ENCODE data around the gene GTF2E1. TPM values are rescaled to one million over a fixed set of nuclear protein-coding genes. Genes with fewer than 3 reads are reported as not detected.

Gene GTF2E1
- total RNA-seq, 1 donor: 13.0 TPM

GRCh38 chr3:120800625-120801024, 58.1 kb downstream of the GTF2E1 start:
- TF ChIP-seq, protein P1, sequence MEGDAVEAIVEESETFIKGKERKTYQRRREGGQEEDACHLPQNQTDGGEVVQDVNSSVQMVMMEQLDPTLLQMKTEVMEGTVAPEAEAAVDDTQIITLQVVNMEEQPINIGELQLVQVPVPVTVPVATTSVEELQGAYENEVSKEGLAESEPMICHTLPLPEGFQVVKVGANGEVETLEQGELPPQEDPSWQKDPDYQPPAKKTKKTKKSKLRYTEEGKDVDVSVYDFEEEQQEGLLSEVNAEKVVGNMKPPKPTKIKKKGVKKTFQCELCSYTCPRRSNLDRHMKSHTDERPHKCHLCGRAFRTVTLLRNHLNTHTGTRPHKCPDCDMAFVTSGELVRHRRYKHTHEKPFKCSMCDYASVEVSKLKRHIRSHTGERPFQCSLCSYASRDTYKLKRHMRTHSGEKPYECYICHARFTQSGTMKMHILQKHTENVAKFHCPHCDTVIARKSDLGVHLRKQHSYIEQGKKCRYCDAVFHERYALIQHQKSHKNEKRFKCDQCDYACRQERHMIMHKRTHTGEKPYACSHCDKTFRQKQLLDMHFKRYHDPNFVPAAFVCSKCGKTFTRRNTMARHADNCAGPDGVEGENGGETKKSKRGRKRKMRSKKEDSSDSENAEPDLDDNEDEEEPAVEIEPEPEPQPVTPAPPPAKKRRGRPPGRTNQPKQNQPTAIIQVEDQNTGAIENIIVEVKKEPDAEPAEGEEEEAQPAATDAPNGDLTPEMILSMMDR (IDR thresholded peaks at IDR 0.05; ENCODE audit: extremely low read depth, low read depth, low read length): no peak
- H3K4me1 ChIP-seq (ENCODE audit: insufficient read depth, low read length): no peaks in the 10 kb centered on the region

DNA sequence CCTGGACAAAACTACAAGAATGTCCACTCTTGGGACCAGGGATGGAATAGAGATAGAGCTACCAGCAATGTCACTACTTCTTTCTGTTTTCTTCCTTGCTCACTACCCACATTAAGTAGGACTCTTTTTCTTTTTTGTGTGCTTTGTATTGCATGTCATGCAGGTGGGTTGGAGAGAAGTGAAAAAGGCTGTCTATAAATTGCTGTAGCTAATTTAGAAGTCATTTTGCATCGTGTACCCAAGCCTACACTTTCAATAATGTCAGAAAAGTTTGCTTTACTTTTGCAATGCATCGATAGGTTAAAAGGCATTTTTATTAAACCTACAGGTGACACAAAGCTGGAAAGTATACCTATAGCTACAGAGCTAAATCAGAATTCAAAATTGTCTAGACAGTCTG, 58.9 kb downstream of the GTF2E1 start:
- Histone ChIP-seq H3K9me3 (ENCODE audit: low read depth, low read length) (no peaks in the 10 kb centered on the region), H3K4me2 (ENCODE audit: insufficient read depth, low read length) (no peak overlapping the region), H2AFZ (ENCODE audit: low read length) (no peak overlapping the region), H3K79me2 (ENCODE audit: insufficient read depth, low read length) (no peaks in the 10 kb centered on the region), H3K4me1 (ENCODE audit: insufficient read depth, low read length) (no peaks in the 10 kb centered on the region), H3K36me3 (ENCODE audit: insufficient read depth, low read length) (no peaks in the 10 kb centered on the region), H3K4me3 (ENCODE audit: insufficient read depth, low read length) (no peak overlapping the region), H3K27ac (ENCODE audit: low read depth, low read length) (no peak overlapping the region), H3K27me3 (ENCODE audit: insufficient read depth, low read length) (no peaks in the 10 kb centered on the region), H4K20me1 (ENCODE audit: insufficient read depth, low read length) (no peaks in the 10 kb centered on the region)
- TF ChIP-seq, protein P1 (IDR thresholded peaks at IDR 0.05; ENCODE audit: extremely low read depth, low read depth, low read length): no peak
- DNase-seq (ENCODE audit: insufficient read length, low spot score, missing footprints): no peak

More at GRCh38 chr3:120800625-120801024, 58.1 kb downstream of the GTF2E1 start:
- Histone ChIP-seq H3K4me2 (ENCODE audit: insufficient read depth, low read length) (no peak overlapping the region), H3K4me3 (ENCODE audit: insufficient read depth, low read length) (no peak overlapping the region), H3K79me2 (ENCODE audit: insufficient read depth, low read length) (no peaks in the 10 kb centered on the region), H3K9me3 (ENCODE audit: low read depth, low read length) (no peaks in the 10 kb centered on the region), H4K20me1 (ENCODE audit: insufficient read depth, low read length) (no peaks in the 10 kb centered on the region), H3K27me3 (ENCODE audit: insufficient read depth, low read length) (no peaks in the 10 kb centered on the region), H3K36me3 (ENCODE audit: insufficient read depth, low read length) (no peaks in the 10 kb centered on the region), H3K27ac (ENCODE audit: low read depth, low read length) (no peak overlapping the region), H2AFZ (ENCODE audit: low read length) (no peak overlapping the region)
- no peak for DNase-seq (ENCODE audit: insufficient read length, low spot score, missing footprints)

DNA sequence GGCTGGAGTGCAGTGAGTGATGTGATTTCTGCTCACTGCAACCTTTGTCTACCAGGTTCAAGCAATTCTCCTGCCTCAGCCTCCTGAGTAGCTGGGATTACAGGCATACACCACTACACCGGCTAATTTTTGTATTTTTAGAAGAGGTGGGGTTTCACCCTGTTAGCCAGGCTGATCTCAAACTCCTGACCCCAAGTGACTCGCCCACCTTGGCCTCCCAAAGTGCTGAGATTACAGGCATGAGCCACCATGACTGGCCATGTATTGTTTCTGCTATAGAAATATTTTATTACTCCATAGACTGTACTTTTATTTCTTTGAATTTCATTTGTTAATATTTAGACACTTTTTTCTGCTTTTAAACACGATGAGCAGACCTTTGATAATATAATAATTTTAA, 60.4 kb downstream of the GTF2E1 start:
- H3K27me3 ChIP-seq (ENCODE audit: insufficient read depth, low read length): no peaks in the 10 kb centered on the region
- H3K9me3 ChIP-seq (ENCODE audit: low read depth, low read length): no peaks in the 10 kb centered on the region
- no peak for DNase-seq (ENCODE audit: insufficient read length, low spot score, missing footprints)
- H3K4me2 ChIP-seq (ENCODE audit: insufficient read depth, low read length): no peak overlapping the region
- no peak overlapping the region for H2AFZ ChIP-seq (ENCODE audit: low read length)
- no peaks in the 10 kb centered on the region for H3K79me2 ChIP-seq (ENCODE audit: insufficient read depth, low read length)
- H3K4me3 ChIP-seq (ENCODE audit: insufficient read depth, low read length): no peak overlapping the region
- H3K27ac ChIP-seq (ENCODE audit: low read depth, low read length): no peak overlapping the region
- no peaks in the 10 kb centered on the region for H3K4me1 ChIP-seq (ENCODE audit: insufficient read depth, low read length)
- TF ChIP-seq, protein P1 (IDR thresholded peaks at IDR 0.05; ENCODE audit: extremely low read depth, low read depth, low read length): no peak
- no peaks in the 10 kb centered on the region for H4K20me1 ChIP-seq (ENCODE audit: insufficient read depth, low read length)
- H3K36me3 ChIP-seq (ENCODE audit: insufficient read depth, low read length): no peaks in the 10 kb centered on the region

DNA sequence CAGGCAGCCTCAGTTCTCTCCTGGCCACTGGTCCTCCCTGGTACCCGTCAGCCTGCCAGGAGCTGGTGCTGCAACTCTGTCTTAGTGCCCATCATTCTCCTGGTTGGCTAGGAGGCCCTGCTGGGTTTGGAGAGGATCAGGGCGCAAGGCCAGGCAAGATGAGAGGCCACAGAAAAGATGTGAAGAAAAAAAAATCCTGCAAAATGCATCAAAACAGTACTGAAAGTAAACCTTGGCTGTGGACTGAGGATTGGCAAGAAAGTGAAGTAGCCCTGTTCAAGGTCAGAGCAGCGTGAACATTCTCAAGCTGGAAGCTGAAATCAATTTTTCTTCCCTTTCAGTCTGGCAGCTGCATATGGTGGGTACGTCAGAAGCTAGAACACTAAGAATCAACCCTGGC, 74.2 kb downstream of the GTF2E1 start:
- Histone ChIP-seq H3K4me3 (ENCODE audit: insufficient read depth, low read length) (no peak overlapping the region), H3K79me2 (ENCODE audit: insufficient read depth, low read length) (no peaks in the 10 kb centered on the region), H3K27ac (ENCODE audit: low read depth, low read length) (no peak overlapping the region), H2AFZ (ENCODE audit: low read length) (no peak overlapping the region), H3K36me3 (ENCODE audit: insufficient read depth, low read length) (no peaks in the 10 kb centered on the region), H4K20me1 (ENCODE audit: insufficient read depth, low read length) (no peaks in the 10 kb centered on the region), H3K4me1 (ENCODE audit: insufficient read depth, low read length) (no peaks in the 10 kb centered on the region), H3K27me3 (ENCODE audit: insufficient read depth, low read length) (no peaks in the 10 kb centered on the region), H3K9me3 (ENCODE audit: low read depth, low read length) (no peaks in the 10 kb centered on the region), H3K4me2 (ENCODE audit: insufficient read depth, low read length) (no peak overlapping the region)
- TF ChIP-seq, protein P1 (IDR thresholded peaks at IDR 0.05; ENCODE audit: extremely low read depth, low read depth, low read length): no peak
- DNase-seq (ENCODE audit: insufficient read length, low spot score, missing footprints): no peak

Data from osteoblast (primary cell).